Measurements from ENCODE around the gene ADARB2.

DNA sequence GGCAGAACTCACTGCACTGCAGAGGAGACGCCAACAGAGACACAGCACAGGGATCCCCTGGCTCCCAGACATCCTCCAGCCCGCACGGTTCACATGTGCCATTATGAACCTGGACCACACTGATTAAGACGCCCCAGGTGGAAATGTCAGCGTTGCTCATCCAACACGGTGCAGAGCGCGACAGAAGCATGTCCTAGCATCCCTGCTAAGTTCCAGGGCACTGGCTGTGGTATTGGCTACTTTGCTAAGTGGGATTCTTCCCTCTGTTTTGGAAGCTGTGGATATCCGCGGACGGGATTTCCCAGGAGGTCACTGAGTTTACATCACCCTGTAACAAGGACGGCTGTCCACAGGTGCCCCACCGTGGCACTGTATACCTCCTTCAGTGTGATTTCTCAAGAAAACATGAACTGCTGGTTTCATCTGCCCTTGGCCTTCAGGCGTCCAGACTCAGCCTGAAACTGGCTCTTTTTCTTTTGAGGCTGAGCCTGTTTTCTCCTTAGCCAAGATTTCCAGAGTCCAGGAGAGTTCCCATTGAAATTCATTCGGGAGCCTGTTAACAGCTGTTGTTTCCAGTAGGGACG is 357.1 kb downstream of the ADARB2 start:
- TF ChIP-seq FOXA1 (IDR thresholded peaks at IDR 0.05) (no peak), ARNT (IDR thresholded peaks at IDR 0.05) (no peak), SP1 (IDR thresholded peaks at IDR 0.05) (no peak), FOXK2 (IDR thresholded peaks at IDR 0.05) (no peak), LEF1 (IDR thresholded peaks at IDR 0.05; ENCODE audit: borderline replicate concordance) (no peak), FOXM1 (IDR thresholded peaks at IDR 0.05; ENCODE audit: borderline replicate concordance) (no peak), ELF4 (IDR thresholded peaks at IDR 0.05) (no peak), NFRKB (IDR thresholded peaks at IDR 0.05) (no peak), BHLHE40 (IDR thresholded peaks at IDR 0.05; ENCODE audit: borderline replicate concordance) (no peak), TARDBP (IDR thresholded peaks at IDR 0.05) (no peak), SUZ12 (IDR thresholded peaks at IDR 0.05) (no peak), ZNF384 (IDR thresholded peaks at IDR 0.05) (no peak)
- TF ChIP-seq, protein P1, sequence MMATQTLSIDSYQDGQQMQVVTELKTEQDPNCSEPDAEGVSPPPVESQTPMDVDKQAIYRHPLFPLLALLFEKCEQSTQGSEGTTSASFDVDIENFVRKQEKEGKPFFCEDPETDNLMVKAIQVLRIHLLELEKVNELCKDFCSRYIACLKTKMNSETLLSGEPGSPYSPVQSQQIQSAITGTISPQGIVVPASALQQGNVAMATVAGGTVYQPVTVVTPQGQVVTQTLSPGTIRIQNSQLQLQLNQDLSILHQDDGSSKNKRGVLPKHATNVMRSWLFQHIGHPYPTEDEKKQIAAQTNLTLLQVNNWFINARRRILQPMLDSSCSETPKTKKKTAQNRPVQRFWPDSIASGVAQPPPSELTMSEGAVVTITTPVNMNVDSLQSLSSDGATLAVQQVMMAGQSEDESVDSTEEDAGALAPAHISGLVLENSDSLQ (IDR thresholded peaks at IDR 0.05) = no peak

Measured in HEK293T (cell line).